ENCODE data around the gene BRDT.

Gene BRDT

GRCh38 chr1:92040971-92041370, 91.8 kb downstream of the BRDT start:
- no peak overlapping the region for H2AFZ ChIP-seq (ENCODE audit: low read length)
- H3K9me3 ChIP-seq (replicated peaks; ENCODE audit: insufficient read depth, low read length) = no peaks in the 10 kb centered on the region
- H3K27ac ChIP-seq (ENCODE audit: low read length) = no peak overlapping the region
- no peak overlapping the region for H3K4me2 ChIP-seq (ENCODE audit: low read depth, low read length)
- no peaks in the 10 kb centered on the region for H3K27me3 ChIP-seq (replicated peaks; ENCODE audit: insufficient read depth, low read length)
- H4K20me1 ChIP-seq (ENCODE audit: insufficient read depth, low read length) = no peaks in the 10 kb centered on the region
- no peak for DNase-seq
- H3K36me3 ChIP-seq (replicated peaks; ENCODE audit: insufficient read depth, low read length) = no peaks in the 10 kb centered on the region
- no peaks in the 10 kb centered on the region for H3K4me1 ChIP-seq (ENCODE audit: low read length)
- H3K9ac ChIP-seq (ENCODE audit: low read length) = no peak overlapping the region
- no peaks in the 10 kb centered on the region for H3K79me2 ChIP-seq (ENCODE audit: low read length)
- TF ChIP-seq EZH2phosphoT487 (IDR thresholded peaks at IDR 0.05; ENCODE audit: low read length) (no peak), CTCF (IDR thresholded peaks at IDR 0.05; ENCODE audit: low read length) (no peak), EZH2 (optimal IDR thresholded peaks at IDR 0.05; ENCODE audit: low read depth, low read length) (no peak)
- H3F3A ChIP-seq (ENCODE audit: insufficient read depth, low read length) = no peaks in the 10 kb centered on the region
- H3K4me3 ChIP-seq (ENCODE audit: low read length) = no peak overlapping the region
- H3K9me2 ChIP-seq (replicated peaks; ENCODE audit: insufficient read depth, low read length) = no peaks in the 10 kb centered on the region

DNA sequence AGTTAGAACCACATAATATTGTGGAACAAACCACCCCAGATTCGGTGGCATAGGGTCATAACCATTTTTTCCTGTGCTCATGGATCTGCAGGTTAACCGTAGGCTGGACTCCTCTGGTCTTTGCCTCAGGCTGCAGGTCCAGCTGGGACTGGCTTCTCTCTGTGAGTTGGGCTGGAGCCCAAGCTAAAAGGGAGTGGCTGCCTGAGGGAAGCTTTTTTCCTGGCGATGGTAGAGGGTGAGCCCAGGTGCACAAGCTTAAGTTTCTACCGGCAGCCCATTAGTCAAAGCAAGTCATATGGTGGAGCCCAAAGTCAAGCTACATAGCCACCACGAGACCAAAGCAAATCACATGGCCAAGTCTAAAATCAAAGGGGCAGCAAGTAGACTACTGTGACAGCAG, 94.4 kb downstream of the BRDT start:
- no peaks in the 10 kb centered on the region for H3K4me1 ChIP-seq (ENCODE audit: low read length)
- no peak overlapping the region for H2AFZ ChIP-seq (ENCODE audit: low read length)
- no peaks in the 10 kb centered on the region for H3K79me2 ChIP-seq (ENCODE audit: low read length)
- H3K36me3 ChIP-seq (replicated peaks; ENCODE audit: insufficient read depth, low read length) = no peaks in the 10 kb centered on the region
- no peaks in the 10 kb centered on the region for H3F3A ChIP-seq (ENCODE audit: insufficient read depth, low read length)
- no peak for DNase-seq
- no peak for TF ChIP-seq CTCF (IDR thresholded peaks at IDR 0.05; ENCODE audit: low read length)
- TF ChIP-seq EZH2phosphoT487 (IDR thresholded peaks at IDR 0.05; ENCODE audit: low read length) = no peak
- TF ChIP-seq EZH2 (optimal IDR thresholded peaks at IDR 0.05; ENCODE audit: low read depth, low read length) = no peak
- no peak overlapping the region for H3K9ac ChIP-seq (ENCODE audit: low read length)
- H3K9me2 ChIP-seq (replicated peaks; ENCODE audit: insufficient read depth, low read length) = no peaks in the 10 kb centered on the region
- no peak overlapping the region for H3K4me3 ChIP-seq (ENCODE audit: low read length)
- H4K20me1 ChIP-seq (ENCODE audit: insufficient read depth, low read length) = no peaks in the 10 kb centered on the region
- no peaks in the 10 kb centered on the region for H3K9me3 ChIP-seq (replicated peaks; ENCODE audit: insufficient read depth, low read length)
- H3K27ac ChIP-seq (ENCODE audit: low read length) = no peak overlapping the region
- H3K27me3 ChIP-seq (replicated peaks; ENCODE audit: insufficient read depth, low read length) = no peaks in the 10 kb centered on the region
- no peak overlapping the region for H3K4me2 ChIP-seq (ENCODE audit: low read depth, low read length)

- DNase-seq = no peak
- Histone ChIP-seq H3K79me2 (ENCODE audit: low read length) (no peaks in the 10 kb centered on the region), H3K9me2 (replicated peaks; ENCODE audit: insufficient read depth, low read length) (no peaks in the 10 kb centered on the region), H3K27ac (ENCODE audit: low read length) (no peak overlapping the region), H2AFZ (ENCODE audit: low read length) (no peak overlapping the region), H3K4me3 (ENCODE audit: low read length) (no peak overlapping the region), H3K4me1 (ENCODE audit: low read length) (no peaks in the 10 kb centered on the region), H3K36me3 (replicated peaks; ENCODE audit: insufficient read depth, low read length) (no peaks in the 10 kb centered on the region), H4K20me1 (ENCODE audit: insufficient read depth, low read length) (no peaks in the 10 kb centered on the region), H3K9me3 (replicated peaks; ENCODE audit: insufficient read depth, low read length) (no peaks in the 10 kb centered on the region), H3F3A (ENCODE audit: insufficient read depth, low read length) (no peaks in the 10 kb centered on the region), H3K27me3 (replicated peaks; ENCODE audit: insufficient read depth, low read length) (no peaks in the 10 kb centered on the region), H3K4me2 (ENCODE audit: low read depth, low read length) (no peak overlapping the region), H3K9ac (ENCODE audit: low read length) (no peak overlapping the region)
- TF ChIP-seq EZH2phosphoT487 (IDR thresholded peaks at IDR 0.05; ENCODE audit: low read length) (no peak), EZH2 (optimal IDR thresholded peaks at IDR 0.05; ENCODE audit: low read depth, low read length) (no peak), CTCF (IDR thresholded peaks at IDR 0.05; ENCODE audit: low read length) (no peak)
Measured at GRCh38 chr1:92045766-92046495, 96.7 kb downstream of the BRDT start.
